Measurements from ENCODE around the gene UFSP1.

UFSP1 gene

DNA sequence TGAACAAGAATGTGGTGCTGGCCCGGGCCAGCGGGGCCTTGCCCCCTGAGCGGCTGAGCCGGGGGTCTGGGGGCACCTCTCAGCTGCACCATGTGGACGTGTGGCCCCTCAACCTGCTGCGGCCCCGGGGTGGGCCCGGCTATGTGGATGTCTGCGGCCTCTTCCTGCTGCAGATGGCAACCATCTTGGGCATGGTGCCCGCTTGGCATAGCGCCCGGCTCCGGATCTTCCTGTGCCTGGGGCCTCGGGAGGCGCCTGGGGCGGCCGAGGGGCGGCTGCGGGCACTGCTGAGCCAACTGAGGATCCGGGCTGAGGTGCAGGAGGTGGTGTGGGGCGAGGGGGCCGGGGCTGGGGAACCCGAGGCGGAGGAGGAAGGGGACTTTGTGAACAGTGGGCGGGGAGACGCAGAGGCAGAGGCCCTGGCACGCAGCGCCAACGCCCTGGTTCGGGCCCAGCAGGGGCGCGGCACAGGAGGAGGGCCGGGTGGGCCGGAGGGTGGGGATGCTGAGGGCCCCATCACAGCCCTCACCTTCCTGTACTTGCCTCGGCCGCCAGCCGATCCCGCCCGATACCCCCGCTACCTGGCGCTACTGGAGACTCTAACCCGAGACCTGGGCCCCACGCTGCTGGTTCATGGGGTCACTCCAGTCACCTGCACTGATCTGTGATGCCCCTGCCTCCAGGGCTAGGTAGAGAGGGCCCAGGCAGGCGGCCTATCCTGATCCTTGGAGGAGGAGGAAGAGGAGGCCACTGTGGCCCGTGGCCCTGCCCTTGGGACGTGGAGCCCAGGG lies 23.4 kb downstream of the UFSP1 start:
- no peaks in the 10 kb centered on the region for H3K27me3 ChIP-seq
- TF ChIP-seq, protein P1, sequence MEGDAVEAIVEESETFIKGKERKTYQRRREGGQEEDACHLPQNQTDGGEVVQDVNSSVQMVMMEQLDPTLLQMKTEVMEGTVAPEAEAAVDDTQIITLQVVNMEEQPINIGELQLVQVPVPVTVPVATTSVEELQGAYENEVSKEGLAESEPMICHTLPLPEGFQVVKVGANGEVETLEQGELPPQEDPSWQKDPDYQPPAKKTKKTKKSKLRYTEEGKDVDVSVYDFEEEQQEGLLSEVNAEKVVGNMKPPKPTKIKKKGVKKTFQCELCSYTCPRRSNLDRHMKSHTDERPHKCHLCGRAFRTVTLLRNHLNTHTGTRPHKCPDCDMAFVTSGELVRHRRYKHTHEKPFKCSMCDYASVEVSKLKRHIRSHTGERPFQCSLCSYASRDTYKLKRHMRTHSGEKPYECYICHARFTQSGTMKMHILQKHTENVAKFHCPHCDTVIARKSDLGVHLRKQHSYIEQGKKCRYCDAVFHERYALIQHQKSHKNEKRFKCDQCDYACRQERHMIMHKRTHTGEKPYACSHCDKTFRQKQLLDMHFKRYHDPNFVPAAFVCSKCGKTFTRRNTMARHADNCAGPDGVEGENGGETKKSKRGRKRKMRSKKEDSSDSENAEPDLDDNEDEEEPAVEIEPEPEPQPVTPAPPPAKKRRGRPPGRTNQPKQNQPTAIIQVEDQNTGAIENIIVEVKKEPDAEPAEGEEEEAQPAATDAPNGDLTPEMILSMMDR (IDR thresholded peaks at IDR 0.05), result no peak
- DNase-seq, result peak; percentile 79 to 92
- intact Hi-C loops (cut with DNase I; ENCODE audit: low total_unique reads), result loop anchor here (10.0 kb wide), 1 partner anchor 401 kb away; the partner anchor contains the start of gene SPACDR
- H3K27ac ChIP-seq, result peak overlapping the region; percentile 97 to 99
- peaks cover 20 to 41% (median 26%) of the 10 kb centered on the region in 3 donors for H3K36me3 ChIP-seq
- peaks cover 0 to 35% (median 26%) of the 10 kb centered on the region in 4 donors for H3K4me1 ChIP-seq
- H3K9me3 ChIP-seq, result no peaks in the 10 kb centered on the region
- H3K4me3 ChIP-seq, result peak overlapping the region; percentile 69 to 93

DNA sequence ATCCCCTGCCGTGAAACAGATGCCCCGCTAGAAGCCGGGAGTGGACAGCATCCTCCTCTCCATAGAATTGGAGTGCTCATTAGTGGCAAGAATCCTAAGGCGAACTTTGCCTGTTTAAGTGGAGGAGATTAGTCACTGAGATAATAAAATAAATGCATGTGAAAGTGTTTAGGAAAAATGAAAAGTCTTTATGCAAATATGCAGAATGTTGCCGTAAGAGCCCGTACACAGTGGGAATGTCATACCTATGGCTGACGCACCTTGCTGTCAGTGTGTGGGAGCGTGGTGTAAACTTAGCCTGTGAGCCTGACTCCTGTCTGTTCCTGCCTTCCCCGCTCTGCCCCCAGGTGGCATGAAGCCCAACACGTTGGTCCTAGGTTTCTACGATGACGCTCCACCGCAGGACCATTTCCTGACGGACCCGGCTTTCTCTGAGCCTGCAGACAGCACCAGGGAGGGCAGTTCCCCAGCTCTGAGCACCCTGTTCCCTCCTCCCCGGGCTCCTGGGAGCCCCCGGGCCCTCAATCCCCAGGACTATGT lies 24.1 kb downstream of the UFSP1 start:
- H3K27me3 ChIP-seq, result no peaks in the 10 kb centered on the region
- H3K27ac ChIP-seq, result peak overlapping the region; percentile 97 to 99
- no peak for DNase-seq
- peaks cover 22 to 41% (median 26%) of the 10 kb centered on the region in 3 donors for H3K36me3 ChIP-seq
- TF ChIP-seq, protein P1 (IDR thresholded peaks at IDR 0.05), result no peak
- peaks cover 0 to 35% (median 26%) of the 10 kb centered on the region in 4 donors for H3K4me1 ChIP-seq
- peak overlapping the region in 1 of 2 donors; percentile 69 for H3K4me3 ChIP-seq
- intact Hi-C loops (cut with DNase I; ENCODE audit: low total_unique reads), result loop anchor here (10.0 kb wide), 1 partner anchor 401 kb away; the partner anchor contains the start of gene SPACDR
- H3K9me3 ChIP-seq, result no peaks in the 10 kb centered on the region

DNA sequence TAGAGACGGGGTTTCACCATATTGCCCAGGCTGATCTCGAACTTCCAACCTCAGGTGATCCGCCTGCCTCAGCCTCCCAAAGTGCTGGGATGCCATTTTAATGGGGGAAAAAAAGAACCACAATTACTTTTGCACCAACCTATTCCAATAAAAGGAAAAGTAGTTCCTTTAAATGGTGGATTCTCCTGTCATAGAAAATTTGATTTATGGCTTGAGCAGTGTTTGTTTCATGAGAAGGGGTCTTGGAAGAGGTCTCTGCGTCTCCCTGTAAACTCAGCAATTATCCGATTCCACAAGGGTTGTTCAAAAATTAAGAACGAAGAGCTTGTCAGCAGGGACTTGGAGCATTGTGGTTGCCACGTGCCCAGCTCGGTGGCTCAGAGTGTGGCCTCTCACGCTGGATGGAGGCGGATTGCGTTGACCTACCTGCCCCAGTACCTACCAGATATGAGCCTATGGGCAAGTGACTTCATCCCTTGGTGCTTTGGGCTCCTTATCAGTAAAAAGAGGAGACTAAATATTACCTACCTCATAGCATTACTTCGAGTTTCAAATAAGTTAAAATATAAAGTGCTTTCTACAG lies 25.2 kb downstream of the UFSP1 start:
- DNase-seq, result no peak
- intact Hi-C loops (cut with DNase I; ENCODE audit: low total_unique reads), result loop anchor here (10.0 kb wide), 1 partner anchor 400 kb away; the partner anchor contains the start of gene SPACDR
- Histone ChIP-seq H3K4me1 (peaks cover 0 to 35% (median 25%) of the 10 kb centered on the region in 4 donors), H3K4me3 (no peak overlapping the region), H3K9me3 (no peaks in the 10 kb centered on the region), H3K27ac (no peak overlapping the region), H3K36me3 (peaks cover 23 to 44% (median 28%) of the 10 kb centered on the region in 3 donors), H3K27me3 (no peaks in the 10 kb centered on the region)
- TF ChIP-seq, protein P1 (IDR thresholded peaks at IDR 0.05), result no peak

DNA sequence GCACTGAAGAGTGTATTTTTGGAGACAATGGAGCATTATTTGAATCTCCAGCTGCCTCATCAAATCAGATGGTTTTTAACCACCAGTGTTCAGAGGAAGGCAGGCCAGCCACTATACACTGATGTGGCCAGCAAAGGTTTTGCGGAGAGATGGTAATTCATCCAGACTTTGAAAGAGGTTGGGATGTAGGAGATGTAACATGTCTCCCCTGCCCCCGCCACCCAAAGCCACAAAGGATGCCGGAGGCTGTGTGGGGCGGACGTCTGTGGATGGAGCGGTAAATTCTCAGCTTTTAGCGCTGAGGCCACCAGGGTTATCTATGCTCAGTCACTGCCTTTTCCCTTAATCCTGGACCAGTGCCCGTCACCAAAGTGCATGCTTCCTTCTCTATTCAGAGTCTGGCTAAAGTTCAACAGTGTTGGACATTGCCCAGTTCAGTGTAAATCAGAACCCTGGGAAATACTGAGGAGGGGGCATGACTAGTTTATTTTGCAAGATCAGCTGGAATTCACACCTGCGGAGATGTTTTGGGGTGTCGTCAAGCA lies 26.0 kb downstream of the UFSP1 start:
- DNase-seq, result no peak
- TF ChIP-seq, protein P1 (IDR thresholded peaks at IDR 0.05), result no peak
- H3K9me3 ChIP-seq, result no peaks in the 10 kb centered on the region
- intact Hi-C loops (cut with DNase I; ENCODE audit: low total_unique reads), result loop anchor here (10.0 kb wide), 1 partner anchor 399 kb away; the partner anchor contains the start of gene SPACDR
- H3K27ac ChIP-seq, result no peak overlapping the region
- no peak overlapping the region for H3K4me3 ChIP-seq
- H3K36me3 ChIP-seq, result peaks cover 23 to 52% (median 28%) of the 10 kb centered on the region in 3 donors
- no peaks in the 10 kb centered on the region for H3K27me3 ChIP-seq
- peaks cover 0 to 27% (median 17%) of the 10 kb centered on the region in 4 donors for H3K4me1 ChIP-seq

DNA sequence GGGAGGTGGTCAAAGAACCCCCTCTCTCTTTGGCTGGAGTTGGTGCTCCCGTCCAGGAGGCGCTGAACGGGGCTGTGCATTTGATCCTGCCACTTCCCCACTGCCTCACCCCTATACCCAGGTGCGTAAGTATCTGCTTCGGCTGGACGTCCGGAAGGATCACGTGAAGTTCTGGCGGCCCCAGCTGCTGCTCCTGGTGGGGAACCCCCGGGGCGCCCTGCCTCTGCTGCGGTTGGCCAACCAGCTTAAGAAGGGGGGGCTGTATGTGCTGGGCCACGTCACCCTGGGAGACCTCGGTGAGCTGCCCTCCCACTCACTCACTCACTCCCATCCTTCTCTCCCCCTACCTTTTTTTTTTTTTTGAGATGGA lies 27.9 kb downstream of the UFSP1 start:
- Histone ChIP-seq H3K36me3 (peaks cover 23 to 66% (median 28%) of the 10 kb centered on the region in 3 donors), H3K27ac (no peak overlapping the region), H3K4me3 (no peak overlapping the region), H3K4me1 (peaks cover 0 to 13% (median 8%) of the 10 kb centered on the region in 4 donors), H3K27me3 (no peaks in the 10 kb centered on the region), H3K9me3 (no peaks in the 10 kb centered on the region)
- intact Hi-C loops (cut with DNase I; ENCODE audit: low total_unique reads), result loop anchor here (10.0 kb wide), 1 partner anchor 397 kb away; the partner anchor contains the start of gene SPACDR
- TF ChIP-seq, protein P1 (IDR thresholded peaks at IDR 0.05), result no peak
- no peak for DNase-seq
